Measurements from ENCODE around the gene NTMT1.
A peak's percentile ranks its signal among the peaks of the same experiment; 100 is the strongest.

NTMT1 gene, protein sequence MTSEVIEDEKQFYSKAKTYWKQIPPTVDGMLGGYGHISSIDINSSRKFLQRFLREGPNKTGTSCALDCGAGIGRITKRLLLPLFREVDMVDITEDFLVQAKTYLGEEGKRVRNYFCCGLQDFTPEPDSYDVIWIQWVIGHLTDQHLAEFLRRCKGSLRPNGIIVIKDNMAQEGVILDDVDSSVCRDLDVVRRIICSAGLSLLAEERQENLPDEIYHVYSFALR

DNA sequence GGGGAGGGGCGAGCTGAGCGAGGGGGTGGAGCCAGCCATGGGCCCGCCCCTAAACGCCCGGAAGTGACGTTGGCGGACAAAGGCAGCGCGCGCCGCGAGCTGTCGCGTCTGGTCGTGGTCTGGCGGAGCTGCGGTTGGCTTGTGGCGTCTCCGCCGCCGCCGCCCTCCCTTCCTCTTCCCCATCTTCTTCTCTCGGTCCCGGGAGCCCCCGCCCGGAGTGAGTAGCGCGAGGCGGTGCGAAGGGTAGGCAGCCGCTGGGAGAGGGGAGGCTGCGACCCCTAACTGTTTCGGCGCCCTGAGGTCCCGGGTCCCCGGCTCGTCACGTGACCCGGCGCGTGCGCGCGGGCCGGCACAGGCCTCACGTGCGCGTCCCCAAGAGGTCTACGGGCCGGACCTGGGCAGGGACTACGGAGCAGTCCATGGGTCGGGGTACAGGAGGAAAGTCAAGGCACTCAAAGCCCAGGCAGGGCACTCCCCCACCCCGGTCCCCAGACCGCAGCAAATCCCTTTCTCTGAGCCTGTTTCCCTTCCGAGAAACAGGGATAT lies at the start of gene NTMT1:
Gene NTMT1 (plus strand): TSS at position 85 of the 546 bp plus-strand sequence. CDS start 6,541 bp downstream, outside the sequence.
- H3K4me1 ChIP-seq (ENCODE audit: control insufficient read depth, insufficient read depth, low read length), result peaks cover 11% of the 10 kb centered on the region
- no peaks in the 10 kb centered on the region for H3K9me3 ChIP-seq (ENCODE audit: control insufficient read depth, insufficient read depth, low read length)
- H3K9ac ChIP-seq (ENCODE audit: low read depth, low read length), result peak within 1 kb of the TSS; percentile 81
- H3K36me3 ChIP-seq (ENCODE audit: control insufficient read depth, insufficient read depth, low read length), result peaks cover 5% of the 10 kb centered on the region
- H3K4me3 ChIP-seq (ENCODE audit: low read depth, low read length), result peak within 1 kb of the TSS; percentile 92
- H3K27me3 ChIP-seq (ENCODE audit: control insufficient read depth, insufficient read depth, low read length), result peaks cover 12% of the 10 kb centered on the region

DNA sequence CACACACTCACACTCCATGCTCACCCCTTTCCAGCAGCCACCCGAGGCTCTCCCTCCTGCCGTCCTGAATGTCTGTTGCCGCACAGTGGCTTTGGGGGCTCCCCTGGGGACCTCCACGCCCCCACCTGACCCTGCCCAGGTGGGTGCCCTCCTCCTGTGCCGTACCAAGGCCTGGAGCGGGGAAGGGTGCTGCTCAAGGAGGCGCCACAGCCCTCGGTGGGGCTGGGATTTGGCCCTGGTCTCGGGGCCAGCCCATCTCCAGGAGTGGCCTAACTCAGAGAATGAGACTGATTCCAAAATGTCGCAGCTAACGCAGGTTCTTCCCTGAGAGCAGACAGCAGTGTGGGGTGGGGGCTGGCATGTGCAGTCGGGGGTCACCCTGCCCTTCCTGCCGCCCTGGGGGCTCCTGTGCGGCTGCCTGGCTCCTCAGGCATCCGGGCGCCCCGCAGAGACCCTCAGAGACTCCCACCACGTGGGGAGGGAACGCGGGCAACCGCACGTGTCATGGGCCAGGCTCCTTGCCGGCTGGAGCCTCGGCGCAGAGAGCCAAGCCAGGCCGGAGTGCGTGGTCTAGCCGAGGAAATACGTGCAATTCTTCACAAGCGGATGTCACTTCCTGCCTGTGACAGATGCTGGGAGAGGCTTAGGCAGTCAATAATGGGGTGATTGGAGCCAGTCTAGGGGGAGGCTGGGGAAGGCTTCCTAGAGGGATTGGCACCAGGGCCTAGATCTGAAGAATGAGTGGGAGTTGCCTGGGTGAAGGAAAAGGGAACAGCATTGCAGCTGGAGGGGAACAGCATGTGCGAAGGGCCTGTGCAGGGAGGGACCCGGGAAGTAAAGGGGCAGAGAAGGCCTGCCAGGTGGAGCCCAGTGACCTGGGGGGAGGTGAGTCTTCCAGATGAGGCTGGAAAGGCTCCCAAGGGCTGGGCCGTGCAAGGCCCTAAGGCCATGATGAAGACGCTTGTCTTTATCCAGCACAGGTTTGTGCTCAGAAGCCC lies 49.1 kb upstream of the NTMT1 start:
- H3K36me3 ChIP-seq (ENCODE audit: control insufficient read depth, insufficient read depth, low read length), result no peaks in the 10 kb centered on the region
- H3K27me3 ChIP-seq (ENCODE audit: control insufficient read depth, insufficient read depth, low read length), result peaks cover 2% of the 10 kb centered on the region
- H3K4me3 ChIP-seq (ENCODE audit: low read depth, low read length), result no peak overlapping the region
- no peaks in the 10 kb centered on the region for H3K9me3 ChIP-seq (ENCODE audit: control insufficient read depth, insufficient read depth, low read length)
- no peaks in the 10 kb centered on the region for H3K4me1 ChIP-seq (ENCODE audit: control insufficient read depth, insufficient read depth, low read length)
- H3K9ac ChIP-seq (ENCODE audit: low read depth, low read length), result no peak overlapping the region

- H3K4me1 ChIP-seq (ENCODE audit: control insufficient read depth, insufficient read depth, low read length), result peaks cover 2% of the 10 kb centered on the region
Observed at GRCh38 chr9:129579294-129579693, 46.7 kb upstream of the NTMT1 start.

DNA sequence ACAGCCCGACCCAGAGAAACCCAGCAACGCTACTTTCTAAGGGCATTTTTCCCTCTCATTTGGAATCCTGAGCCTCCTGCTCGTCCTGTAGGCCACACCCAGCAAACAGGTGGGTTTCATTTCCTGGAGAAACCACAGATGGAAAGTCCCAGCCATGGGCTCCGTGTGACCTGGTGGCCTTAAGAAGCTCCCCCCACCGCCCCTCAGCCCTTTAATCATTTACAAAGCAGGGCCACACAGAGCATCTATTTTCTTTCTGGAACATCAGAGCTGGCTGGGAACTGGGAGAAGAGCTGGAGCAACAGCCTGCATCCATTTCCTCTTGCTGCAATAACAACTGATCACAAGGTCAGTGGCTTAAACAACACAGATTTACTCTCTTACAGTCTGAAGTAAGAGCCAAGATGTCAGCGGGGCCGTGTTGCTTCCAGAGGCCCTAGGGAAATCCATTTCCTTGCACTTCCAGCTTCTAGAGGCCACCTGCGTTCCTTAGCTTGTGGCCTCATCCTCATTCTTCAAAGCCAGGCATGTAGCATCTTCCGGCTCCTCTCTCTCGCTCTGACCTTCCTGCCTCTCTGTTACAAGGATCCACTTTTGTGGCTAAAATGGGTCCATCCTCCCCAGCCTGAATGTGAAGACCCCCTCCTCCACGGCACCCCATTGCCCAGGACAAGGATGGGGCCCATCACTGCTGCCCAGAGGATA lies 45.6 kb upstream of the NTMT1 start:
- peaks cover 4% of the 10 kb centered on the region for H3K4me1 ChIP-seq (ENCODE audit: control insufficient read depth, insufficient read depth, low read length)
- H3K4me3 ChIP-seq (ENCODE audit: low read depth, low read length), result no peak overlapping the region
- no peaks in the 10 kb centered on the region for H3K36me3 ChIP-seq (ENCODE audit: control insufficient read depth, insufficient read depth, low read length)

More at GRCh38 chr9:129579294-129579693, 46.7 kb upstream of the NTMT1 start:
- no peaks in the 10 kb centered on the region for H3K36me3 ChIP-seq (ENCODE audit: control insufficient read depth, insufficient read depth, low read length)
- no peaks in the 10 kb centered on the region for H3K9me3 ChIP-seq (ENCODE audit: control insufficient read depth, insufficient read depth, low read length)
- H3K27me3 ChIP-seq (ENCODE audit: control insufficient read depth, insufficient read depth, low read length), result peaks cover 2% of the 10 kb centered on the region
- H3K4me3 ChIP-seq (ENCODE audit: low read depth, low read length), result no peak overlapping the region
- H3K9ac ChIP-seq (ENCODE audit: low read depth, low read length), result no peak overlapping the region

DNA sequence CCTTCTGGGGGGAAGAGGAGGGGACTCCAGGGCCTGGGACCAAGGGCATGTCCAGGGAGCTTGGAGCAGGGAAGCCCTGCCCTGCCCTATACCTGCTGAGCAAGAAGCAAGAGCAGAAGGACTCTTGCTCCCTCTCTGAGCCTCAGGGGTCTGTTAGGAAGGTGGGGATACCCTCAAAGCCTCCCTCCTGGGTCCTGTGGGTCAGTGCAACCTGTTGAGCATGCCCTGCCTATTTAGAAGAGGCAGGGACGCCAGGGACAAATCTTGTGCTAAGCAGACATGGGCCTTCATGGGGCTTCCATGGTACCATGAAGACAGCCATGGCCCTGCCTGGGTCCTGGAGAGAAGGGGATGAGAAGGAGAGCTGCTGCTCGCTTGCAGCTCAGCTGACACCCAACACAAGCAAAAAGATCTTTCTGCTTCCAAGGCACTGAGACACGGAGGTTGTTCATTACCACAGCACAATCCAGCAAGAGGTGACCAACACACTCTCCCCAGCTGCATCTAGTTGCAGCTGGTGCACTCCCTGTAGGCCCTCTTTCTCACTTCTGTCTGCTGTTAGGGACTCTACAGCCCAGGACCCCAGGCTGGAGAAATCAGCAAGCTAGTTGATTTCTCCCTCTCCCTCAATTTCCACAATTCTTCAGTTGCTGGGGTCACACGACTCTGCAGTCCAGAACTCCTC lies 44.3 kb upstream of the NTMT1 start:
- Histone ChIP-seq H3K4me1 (ENCODE audit: control insufficient read depth, insufficient read depth, low read length) (peaks cover 4% of the 10 kb centered on the region), H3K36me3 (ENCODE audit: control insufficient read depth, insufficient read depth, low read length) (no peaks in the 10 kb centered on the region), H3K9ac (ENCODE audit: low read depth, low read length) (no peak overlapping the region)

More for the DNA sequence above, 45.6 kb upstream of the NTMT1 start:
- Histone ChIP-seq H3K9me3 (ENCODE audit: control insufficient read depth, insufficient read depth, low read length) (no peaks in the 10 kb centered on the region), H3K9ac (ENCODE audit: low read depth, low read length) (no peak overlapping the region), H3K27me3 (ENCODE audit: control insufficient read depth, insufficient read depth, low read length) (peaks cover 2% of the 10 kb centered on the region)

DNA sequence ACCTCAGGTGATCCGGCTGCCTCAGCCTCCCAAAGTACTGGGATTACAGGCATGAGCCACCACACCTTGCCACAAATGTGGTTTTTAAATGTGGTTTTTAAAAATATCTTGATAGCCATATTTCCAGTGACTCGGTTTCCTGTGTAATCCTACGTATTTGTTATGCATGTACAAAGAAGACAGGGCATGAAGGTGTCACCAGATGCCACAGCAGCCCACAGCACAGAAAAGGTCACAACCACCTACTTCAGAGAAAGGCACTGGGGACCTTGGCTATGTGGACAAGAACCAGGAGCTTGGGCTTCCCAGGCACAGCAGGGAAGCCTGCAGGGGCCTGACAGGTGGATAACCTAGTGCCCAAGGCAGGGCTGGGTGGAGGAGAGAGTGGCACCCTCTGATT lies 43.1 kb upstream of the NTMT1 start:
- H3K36me3 ChIP-seq (ENCODE audit: control insufficient read depth, insufficient read depth, low read length), result no peaks in the 10 kb centered on the region
- peaks cover 4% of the 10 kb centered on the region for H3K27me3 ChIP-seq (ENCODE audit: control insufficient read depth, insufficient read depth, low read length)
- H3K9ac ChIP-seq (ENCODE audit: low read depth, low read length), result no peak overlapping the region
- no peaks in the 10 kb centered on the region for H3K9me3 ChIP-seq (ENCODE audit: control insufficient read depth, insufficient read depth, low read length)
- H3K4me3 ChIP-seq (ENCODE audit: low read depth, low read length), result no peak overlapping the region
- H3K4me1 ChIP-seq (ENCODE audit: control insufficient read depth, insufficient read depth, low read length), result peaks cover 5% of the 10 kb centered on the region

More for the DNA sequence above, 44.3 kb upstream of the NTMT1 start:
- Histone ChIP-seq H3K27me3 (ENCODE audit: control insufficient read depth, insufficient read depth, low read length) (peaks cover 4% of the 10 kb centered on the region), H3K9me3 (ENCODE audit: control insufficient read depth, insufficient read depth, low read length) (no peaks in the 10 kb centered on the region), H3K4me3 (ENCODE audit: low read depth, low read length) (no peak overlapping the region)

DNA sequence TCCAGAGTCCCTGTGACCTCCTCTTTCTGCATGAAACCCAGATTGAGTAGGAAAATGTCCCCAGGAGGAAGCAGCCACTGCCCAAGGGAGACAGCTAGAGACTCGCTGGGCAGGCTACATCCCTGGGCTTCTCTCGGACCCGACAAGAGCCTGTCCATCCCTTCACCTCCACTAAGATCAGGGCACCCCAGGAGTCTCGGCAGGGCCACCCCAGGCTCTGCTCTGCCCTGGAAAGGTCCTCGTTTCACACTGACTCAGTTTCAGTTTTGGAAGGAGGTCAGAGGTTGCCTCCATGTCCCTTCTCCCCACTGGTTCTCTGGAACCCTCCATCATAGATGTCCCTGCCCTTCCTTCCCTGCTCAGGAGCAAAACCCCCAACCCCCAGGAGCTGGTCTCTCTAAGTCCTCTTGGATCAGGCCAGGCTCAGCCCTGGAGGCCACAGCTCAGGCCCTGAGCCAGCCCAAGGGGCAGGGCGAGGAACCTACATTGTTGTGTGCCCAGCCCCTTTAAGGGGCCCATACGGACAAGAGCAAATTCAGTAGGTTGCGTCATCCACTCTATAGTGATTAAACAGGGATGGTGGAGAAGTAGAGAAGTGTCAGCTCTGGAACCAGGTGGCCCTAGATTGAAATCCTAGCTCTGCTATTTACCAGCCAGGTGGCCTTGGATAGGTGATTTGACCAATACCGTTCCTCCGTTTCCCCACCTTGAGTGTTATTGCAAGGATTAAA lies 42.5 kb upstream of the NTMT1 start:
- Histone ChIP-seq H3K27me3 (ENCODE audit: control insufficient read depth, insufficient read depth, low read length) (peaks cover 8% of the 10 kb centered on the region), H3K36me3 (ENCODE audit: control insufficient read depth, insufficient read depth, low read length) (no peaks in the 10 kb centered on the region), H3K4me1 (ENCODE audit: control insufficient read depth, insufficient read depth, low read length) (peaks cover 5% of the 10 kb centered on the region), H3K9ac (ENCODE audit: low read depth, low read length) (no peak overlapping the region), H3K4me3 (ENCODE audit: low read depth, low read length) (no peak overlapping the region), H3K9me3 (ENCODE audit: control insufficient read depth, insufficient read depth, low read length) (no peaks in the 10 kb centered on the region)

GRCh38 chr9:129584136-129584535 lies 41.8 kb upstream of the NTMT1 start:
- H3K4me3 ChIP-seq (ENCODE audit: low read depth, low read length), result no peak overlapping the region

DNA sequence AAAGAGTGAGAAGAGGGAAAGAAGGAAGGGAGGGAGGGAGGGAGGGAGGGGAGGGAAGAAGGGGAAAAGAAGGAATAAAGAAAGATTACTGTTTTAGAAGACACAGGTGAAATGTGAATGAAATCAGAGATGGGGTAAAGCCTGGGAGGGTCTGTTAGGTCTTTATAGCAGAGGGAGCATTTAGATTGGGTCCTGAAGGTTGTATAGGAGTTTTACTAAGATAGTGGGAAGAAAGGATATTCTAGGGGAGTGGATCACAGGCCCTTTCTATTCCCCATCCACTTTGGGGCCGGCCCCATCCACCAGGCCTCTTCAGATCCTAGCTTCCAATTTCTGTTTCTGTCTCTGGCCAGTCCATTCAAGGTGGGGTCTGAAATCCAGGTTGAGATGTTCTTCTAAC lies 40.6 kb upstream of the NTMT1 start:
- H3K27me3 ChIP-seq (ENCODE audit: control insufficient read depth, insufficient read depth, low read length), result peaks cover 24% of the 10 kb centered on the region

More at GRCh38 chr9:129584136-129584535, 41.8 kb upstream of the NTMT1 start:
- H3K27me3 ChIP-seq (ENCODE audit: control insufficient read depth, insufficient read depth, low read length), result peaks cover 15% of the 10 kb centered on the region
- H3K9me3 ChIP-seq (ENCODE audit: control insufficient read depth, insufficient read depth, low read length), result no peaks in the 10 kb centered on the region
- peaks cover 5% of the 10 kb centered on the region for H3K4me1 ChIP-seq (ENCODE audit: control insufficient read depth, insufficient read depth, low read length)
- no peaks in the 10 kb centered on the region for H3K36me3 ChIP-seq (ENCODE audit: control insufficient read depth, insufficient read depth, low read length)
- H3K9ac ChIP-seq (ENCODE audit: low read depth, low read length), result no peak overlapping the region

DNA sequence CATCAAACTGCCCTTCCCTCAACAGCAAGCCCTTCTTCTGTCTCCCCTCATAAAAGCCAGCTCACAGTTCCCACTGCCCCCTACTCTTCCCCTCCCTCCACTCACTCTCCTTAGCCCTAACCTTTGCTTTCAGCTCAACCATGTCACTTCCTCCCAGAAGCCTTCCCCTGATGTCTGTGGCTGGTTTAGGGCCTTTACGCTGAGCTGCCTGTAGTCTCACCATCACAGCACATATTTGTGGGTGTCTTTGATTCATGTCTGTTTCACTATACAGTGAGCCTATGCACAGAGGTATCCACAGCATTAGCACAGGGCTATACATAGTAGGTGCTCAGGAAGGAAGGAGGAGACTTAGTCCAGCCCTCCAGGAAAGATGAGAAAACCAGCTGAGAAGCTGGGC lies 39.7 kb upstream of the NTMT1 start:
- Histone ChIP-seq H3K9me3 (ENCODE audit: control insufficient read depth, insufficient read depth, low read length) (no peaks in the 10 kb centered on the region), H3K4me1 (ENCODE audit: control insufficient read depth, insufficient read depth, low read length) (peaks cover 5% of the 10 kb centered on the region), H3K4me3 (ENCODE audit: low read depth, low read length) (no peak overlapping the region), H3K9ac (ENCODE audit: low read depth, low read length) (no peak overlapping the region), H3K27me3 (ENCODE audit: control insufficient read depth, insufficient read depth, low read length) (peaks cover 30% of the 10 kb centered on the region), H3K36me3 (ENCODE audit: control insufficient read depth, insufficient read depth, low read length) (no peaks in the 10 kb centered on the region)

More for the DNA sequence above, 40.6 kb upstream of the NTMT1 start:
- Histone ChIP-seq H3K36me3 (ENCODE audit: control insufficient read depth, insufficient read depth, low read length) (no peaks in the 10 kb centered on the region), H3K4me1 (ENCODE audit: control insufficient read depth, insufficient read depth, low read length) (peaks cover 5% of the 10 kb centered on the region), H3K4me3 (ENCODE audit: low read depth, low read length) (no peak overlapping the region), H3K9ac (ENCODE audit: low read depth, low read length) (no peak overlapping the region), H3K9me3 (ENCODE audit: control insufficient read depth, insufficient read depth, low read length) (no peaks in the 10 kb centered on the region)
